GM12875 (cell line): ENCODE measurements around the gene PGBD5.

Experiments
- H3K4me3 ChIP-seq: one replicate; pipeline ENCODE4 v1.5.1; 2011; ENCODE audit warnings: low read depth, low read length, control low read depth
- CTCF ChIP-seq: IDR thresholded peaks from 2 replicates; pipeline ENCODE4 v1.5.1; 2011; ENCODE audit warnings: low read depth, mild to moderate bottlenecking, control low read depth, inconsistent platforms, low read length, moderate library complexity, borderline replicate concordance; ENCODE audit not compliant: insufficient read depth

PGBD5 gene

GRCh38 chr1:230320804-230321203 lies 105.3 kb downstream of the PGBD5 start:
- no peak overlapping the region for H3K4me3 ChIP-seq
- no peak for TF ChIP-seq CTCF

- no peak for TF ChIP-seq CTCF
- no peak overlapping the region for H3K4me3 ChIP-seq
Observed at GRCh38 chr1:230319014-230319747, 107.0 kb downstream of the PGBD5 start.

- H3K4me3 ChIP-seq: no peak overlapping the region
- no peak for TF ChIP-seq CTCF
Observed at GRCh38 chr1:230317823-230318819, 108.0 kb downstream of the PGBD5 start.

GRCh38 chr1:230316864-230317745 lies 109.0 kb downstream of the PGBD5 start:
- no peak for TF ChIP-seq CTCF
- no peak overlapping the region for H3K4me3 ChIP-seq

- no peak overlapping the region for H3K4me3 ChIP-seq
- TF ChIP-seq CTCF: no peak
Observed at GRCh38 chr1:230315099-230315498, 111.0 kb downstream of the PGBD5 start.

- no peak for TF ChIP-seq CTCF
Observed at GRCh38 chr1:230314142-230314470, 112.0 kb downstream of the PGBD5 start.

More at GRCh38 chr1:230314142-230314470, 112.0 kb downstream of the PGBD5 start:
- no peak overlapping the region for H3K4me3 ChIP-seq
